NCI-H2227 treated with DMSO at 0.1 percent for 48 hours (cell line): ENCODE results near the gene RSPO3.
"Not testable (repeated sequence)": the region's sequence is repeated elsewhere in the genome, so short reads cannot be mapped to it uniquely, and the experiment has no call there.

Experiments used
- DNase-seq: peaks from one replicate; lab custom pipeline; 2025; lab: John Stamatoyannopoulos, UW

RSPO3 gene, protein sequence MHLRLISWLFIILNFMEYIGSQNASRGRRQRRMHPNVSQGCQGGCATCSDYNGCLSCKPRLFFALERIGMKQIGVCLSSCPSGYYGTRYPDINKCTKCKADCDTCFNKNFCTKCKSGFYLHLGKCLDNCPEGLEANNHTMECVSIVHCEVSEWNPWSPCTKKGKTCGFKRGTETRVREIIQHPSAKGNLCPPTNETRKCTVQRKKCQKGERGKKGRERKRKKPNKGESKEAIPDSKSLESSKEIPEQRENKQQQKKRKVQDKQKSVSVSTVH

DNA sequence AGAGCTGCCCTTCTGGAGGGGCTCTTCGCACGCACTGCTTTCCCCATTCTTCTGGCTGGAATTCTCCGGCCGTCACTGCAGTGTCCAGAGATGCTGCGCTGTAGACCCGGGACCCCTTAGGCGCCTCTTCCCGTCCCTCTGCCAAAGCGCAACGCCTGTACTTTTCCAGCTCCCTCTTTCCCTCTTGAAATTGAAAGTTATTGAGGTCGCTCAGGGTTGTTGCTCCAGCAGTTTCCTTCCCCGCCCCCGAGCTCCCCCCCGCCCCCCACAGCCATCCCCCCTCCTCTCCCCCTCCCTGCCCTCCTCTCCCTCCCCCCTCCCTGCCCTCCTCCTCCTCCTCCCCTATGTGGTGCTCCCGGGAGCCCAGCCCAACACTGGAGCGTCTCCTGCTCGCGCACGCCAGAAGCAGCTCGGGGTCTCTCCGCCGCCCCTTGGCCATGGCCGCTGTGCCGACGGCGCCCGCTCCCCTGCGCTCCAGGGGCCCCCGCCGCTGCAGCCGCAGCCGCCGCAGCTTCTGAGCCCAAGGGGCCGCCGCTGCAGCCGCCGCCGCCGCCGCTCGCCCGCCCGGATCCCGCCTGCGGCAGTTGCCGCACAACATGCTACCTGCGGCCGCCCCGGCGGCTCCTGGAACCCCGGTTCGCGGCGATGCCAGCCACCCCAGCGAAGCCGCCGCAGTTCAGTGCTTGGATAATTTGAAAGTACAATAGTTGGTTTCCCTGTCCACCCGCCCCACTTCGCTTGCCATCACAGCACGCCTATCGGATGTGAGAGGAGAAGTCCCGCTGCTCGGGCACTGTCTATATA lies at the start of gene RSPO3:
RSPO3 (plus strand) TSS at position 374 of the 804 bp plus-strand sequence. CDS start 522 bp downstream, outside the sequence.
- no peak for DNase-seq

DNA sequence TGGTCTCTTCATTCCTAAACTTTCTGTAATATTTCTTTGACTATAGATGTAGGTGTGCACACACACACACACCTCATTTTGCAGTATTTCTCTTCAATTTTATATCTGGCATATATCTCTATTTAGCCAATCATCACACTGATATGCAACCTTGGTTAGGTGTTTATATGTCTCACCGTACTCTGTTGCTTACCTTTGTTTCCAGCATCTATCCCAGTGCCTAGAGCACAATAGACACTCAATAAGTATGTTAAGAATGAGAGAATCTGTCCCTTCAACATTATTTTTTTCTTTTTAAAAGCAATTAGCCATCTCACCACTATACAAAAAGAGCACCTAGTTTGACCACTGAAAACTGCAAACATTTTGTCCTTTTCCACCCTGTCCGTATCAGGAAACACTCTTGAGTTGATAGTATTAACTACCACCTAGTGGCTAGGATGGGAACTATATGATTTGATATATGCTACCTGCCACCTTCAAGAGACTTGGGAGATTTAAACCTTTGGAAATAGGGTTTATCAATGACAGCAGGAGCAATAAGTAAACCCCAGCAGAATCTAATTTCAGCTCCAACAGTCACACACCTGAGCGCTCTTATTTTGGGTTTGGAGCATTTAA lies 48.7 kb upstream of the RSPO3 start:
- DNase-seq, result no peak

DNA sequence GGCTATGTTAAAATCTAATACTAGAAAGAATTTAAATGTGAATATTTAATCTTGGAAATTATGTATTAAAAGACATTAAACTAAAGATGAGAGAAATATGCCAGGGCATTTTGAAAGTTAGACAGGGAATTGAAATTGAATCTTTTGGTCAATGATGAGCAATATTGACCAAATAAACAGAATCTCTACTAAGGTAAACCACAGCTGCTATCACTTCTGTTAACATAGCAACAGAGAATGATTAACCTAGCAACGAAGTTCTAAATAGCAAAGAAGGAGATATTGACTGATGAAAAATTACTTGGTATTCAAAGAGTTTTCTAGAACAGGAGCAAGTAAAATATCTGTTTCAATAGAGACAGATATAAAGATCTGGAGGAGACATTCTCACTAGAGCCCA lies 45.2 kb upstream of the RSPO3 start:
- DNase-seq, result no peak

DNA sequence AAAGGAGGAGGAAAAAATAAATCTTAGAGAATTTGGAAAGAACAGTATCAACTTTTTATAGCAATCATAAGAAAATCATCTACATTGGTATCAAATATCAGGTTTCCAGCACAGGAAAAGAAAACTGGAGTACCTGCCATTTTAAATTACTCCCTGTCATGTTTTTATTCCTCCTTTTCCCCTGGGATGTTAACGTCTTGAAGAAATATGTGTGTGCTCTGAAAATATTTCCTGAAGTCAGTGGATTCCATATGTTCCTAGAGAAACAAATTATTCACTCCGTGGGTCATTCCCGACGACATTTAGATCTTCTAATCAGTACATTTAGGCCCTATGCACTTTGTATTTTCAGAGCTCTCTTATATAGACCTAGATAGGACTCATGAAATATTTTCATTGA lies 42.0 kb upstream of the RSPO3 start:
- no peak for DNase-seq

DNA sequence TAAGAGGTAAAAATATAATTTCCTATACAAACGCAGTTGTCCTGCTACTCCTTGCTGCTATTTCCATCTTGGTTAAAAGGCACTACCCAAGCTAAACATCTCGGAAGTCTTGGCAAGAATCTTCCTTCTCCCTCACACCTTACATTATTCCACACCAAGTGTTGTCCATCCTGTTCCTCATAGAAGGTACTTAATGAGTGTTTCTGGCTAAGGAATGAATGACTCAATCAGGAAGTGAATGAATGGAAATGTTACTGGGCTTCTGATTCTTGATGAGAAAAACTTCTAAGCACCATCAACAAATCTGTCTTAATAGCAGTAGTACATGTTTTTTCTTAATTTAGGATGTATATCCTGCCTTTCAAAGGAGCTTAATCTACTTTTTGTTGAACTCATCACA lies 40.6 kb upstream of the RSPO3 start:
- DNase-seq, result no peak

DNA sequence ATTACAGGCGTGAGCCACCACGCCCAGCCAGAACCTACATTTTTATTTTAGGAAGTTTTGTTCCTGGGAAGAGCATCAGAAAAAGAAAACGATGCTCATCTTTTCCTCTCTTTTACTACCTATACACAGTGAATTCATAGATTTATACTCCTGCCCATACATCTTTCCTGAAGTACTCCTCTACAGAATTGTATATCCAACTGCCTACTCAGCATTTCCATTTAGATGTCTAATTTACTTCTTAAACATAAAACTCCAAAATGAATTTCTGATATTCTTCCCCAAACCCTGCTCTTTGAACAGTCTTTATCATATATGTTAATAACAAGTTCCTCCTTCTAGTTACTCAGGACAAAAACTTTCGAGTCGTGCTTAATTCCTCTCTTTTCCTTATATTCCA lies 39.8 kb upstream of the RSPO3 start:
- no peak for DNase-seq

DNA sequence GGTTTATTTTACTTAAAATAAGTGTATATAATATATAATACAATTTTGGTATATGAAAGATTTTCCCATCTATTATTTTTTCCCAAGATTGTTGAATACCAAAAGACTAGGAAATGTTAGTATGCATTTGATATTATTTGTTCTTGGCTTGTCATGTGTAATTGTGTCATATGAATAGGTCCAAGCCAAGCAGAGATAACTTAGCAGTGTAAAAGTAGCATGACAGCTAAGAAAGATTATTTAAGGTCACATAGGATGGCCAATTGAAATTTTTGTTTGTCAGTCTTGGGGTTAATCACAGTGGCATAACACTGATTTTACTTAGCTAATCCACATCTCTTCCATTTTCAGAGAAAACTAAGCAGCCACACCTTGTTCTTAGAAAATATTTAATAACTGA lies 38.8 kb upstream of the RSPO3 start:
- no peak for DNase-seq

DNA sequence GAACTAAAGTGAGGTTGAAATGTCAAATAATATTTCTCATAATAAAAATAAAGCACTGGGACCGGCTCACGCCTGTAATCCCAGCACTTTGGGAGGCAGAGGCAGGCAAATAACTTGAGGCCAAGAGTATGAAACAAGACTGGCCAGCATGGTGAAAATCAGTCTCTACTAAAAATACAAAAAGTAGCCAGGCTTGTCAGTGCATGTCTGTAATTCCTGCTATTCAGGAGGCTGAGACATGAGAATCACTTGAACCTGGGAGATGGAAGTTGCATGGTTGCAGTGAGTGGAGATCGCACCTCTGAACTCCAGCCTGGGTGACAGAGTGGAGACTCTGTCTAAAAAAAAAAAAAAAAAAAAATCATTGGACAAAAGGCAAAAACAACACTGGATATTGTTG lies 38.4 kb upstream of the RSPO3 start:
- DNase-seq, result no peak

DNA sequence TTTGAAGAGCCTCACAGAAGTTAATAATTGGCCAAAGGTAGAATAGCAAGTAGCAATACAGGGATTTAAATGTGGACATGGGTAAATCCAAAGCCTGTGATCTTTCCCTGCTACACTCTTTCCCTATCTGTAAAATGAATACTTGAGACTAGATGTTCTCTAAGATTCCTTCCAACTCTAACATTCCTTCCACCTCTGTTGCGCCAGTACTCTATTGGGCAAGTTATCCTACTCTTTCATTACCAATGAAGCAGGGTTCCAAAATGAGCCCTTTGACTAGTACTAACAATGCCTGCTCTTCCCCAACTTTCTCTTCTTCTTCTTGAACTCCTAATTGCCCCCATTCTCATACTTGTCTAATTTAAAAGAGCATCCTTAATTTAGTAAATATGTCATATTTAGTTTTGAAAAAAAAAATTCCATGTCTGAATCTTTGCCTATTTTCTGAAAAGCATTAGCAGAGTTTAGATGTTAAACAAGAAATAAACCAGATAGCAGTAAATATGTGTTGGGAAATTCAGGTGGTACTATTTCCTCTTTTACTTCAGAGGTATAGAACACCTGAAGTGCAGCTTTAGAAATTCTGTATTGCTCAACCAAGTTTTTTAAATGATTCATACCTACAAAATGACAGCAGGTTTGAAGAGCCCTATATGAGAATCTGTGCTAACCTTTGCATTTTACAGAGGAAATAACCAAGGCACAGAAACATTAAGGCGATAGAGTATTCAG lies 35.1 kb upstream of the RSPO3 start:
- no peak for DNase-seq

DNA sequence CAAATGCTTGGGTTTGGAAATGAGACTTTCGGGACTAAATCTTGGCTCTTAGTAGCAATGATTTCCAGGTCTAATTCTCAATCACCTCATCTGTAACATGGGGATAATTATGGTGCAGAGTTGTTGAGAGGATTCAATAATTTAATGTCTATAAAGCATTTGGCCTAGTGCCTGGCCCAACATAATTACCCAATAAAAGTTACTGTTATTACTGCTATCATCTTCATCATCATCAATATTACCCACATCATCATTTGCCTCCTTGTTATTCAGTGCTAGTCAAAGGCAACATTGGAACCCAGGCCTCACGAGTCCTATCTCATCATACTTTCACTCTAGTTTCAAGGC lies 34.5 kb upstream of the RSPO3 start:
- no peak for DNase-seq

DNA sequence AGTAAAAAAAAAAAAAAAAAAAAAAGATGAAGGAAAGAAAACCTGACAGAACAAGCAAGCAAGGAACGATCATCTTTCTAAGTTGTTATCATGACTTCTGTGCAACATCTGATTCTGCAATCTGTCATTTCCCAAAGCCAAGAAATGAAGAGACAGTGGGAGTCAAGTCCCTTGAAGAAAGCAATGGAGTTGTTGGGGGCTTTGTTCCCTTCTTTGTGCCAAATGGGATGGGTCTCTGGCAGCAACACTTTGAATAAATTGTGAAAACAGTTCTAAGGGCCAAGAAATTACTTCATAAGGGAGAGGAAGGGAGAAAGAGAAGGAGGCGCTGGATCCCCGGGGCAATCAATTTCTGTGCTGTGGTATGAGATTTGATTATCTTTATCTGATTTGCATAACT lies 33.3 kb upstream of the RSPO3 start:
- DNase-seq, result no peak

DNA sequence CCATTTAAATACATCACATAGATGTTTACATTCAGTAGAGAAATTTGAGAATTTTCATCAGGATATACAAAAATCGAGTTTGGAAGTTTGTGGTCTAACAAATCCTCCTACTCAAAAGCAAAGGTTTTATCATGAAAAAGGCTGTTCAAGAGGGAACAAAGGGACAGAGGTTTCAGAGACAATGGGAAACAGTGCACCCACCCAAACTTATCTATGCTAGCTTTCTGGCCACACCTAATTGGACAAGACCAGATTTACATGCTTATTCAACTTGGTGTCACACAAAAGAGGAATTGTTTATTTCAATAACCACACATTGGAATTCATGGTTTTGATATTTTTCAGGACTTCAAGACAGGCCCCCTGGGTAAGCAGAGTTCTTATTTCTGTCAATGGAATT lies 28.4 kb upstream of the RSPO3 start:
- DNase-seq, result no peak

DNA sequence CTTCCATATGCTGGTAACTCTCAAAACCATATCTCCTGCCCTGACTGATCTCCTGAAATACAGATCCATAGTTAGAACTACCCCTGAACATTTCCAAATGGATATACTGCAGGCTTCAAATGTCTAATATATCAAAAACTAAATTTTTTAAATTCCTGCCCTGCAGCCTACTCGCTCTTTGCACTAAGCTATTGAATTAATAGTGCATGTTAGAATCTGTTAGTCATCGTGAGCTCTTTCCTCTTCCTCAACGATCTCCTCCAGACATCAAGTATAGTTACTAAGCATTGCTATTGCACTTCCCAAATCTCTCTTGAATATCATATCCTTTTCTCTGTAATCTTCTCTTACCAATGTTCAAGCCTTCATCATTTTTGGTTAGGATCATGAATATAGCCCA lies 26.0 kb upstream of the RSPO3 start:
- no peak for DNase-seq

DNA sequence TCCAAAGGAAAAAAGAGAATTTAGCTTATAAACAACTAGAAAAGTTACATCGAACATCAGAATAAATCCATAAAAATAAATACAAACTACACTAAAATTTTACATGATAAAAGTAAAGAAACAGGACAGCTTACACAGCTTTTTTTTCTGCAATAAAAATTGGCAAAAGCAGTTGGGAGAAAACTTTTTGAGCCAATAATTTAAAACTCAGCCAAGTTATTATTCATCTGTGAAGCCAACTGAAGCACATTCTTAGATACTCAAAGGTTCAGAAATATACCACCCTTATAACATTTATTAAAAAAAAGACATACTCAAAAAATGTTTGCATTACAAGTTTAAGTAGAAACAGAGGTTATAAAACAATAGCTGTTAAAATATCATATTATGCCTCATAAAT lies 23.7 kb upstream of the RSPO3 start:
- no peak for DNase-seq

DNA sequence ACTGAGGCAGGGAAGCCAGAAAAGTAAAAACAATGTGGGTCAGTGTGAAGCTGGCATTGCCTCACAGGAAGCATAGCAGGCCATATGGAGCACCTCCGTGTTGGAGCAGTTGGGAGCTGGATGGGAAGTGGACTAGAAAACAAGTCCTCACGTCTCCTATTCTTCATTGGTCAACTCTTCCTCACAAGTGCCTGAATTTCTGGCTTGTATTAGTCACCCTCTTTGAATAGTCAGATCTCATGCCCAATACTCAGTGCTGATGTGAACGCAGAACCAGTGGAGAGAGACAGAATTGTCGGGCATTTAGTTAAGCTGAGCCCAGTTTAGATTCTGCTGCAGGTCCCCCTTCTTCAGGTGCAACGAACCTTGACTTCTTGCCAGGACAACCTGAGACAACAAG lies 22.3 kb upstream of the RSPO3 start:
- DNase-seq, result no peak

DNA sequence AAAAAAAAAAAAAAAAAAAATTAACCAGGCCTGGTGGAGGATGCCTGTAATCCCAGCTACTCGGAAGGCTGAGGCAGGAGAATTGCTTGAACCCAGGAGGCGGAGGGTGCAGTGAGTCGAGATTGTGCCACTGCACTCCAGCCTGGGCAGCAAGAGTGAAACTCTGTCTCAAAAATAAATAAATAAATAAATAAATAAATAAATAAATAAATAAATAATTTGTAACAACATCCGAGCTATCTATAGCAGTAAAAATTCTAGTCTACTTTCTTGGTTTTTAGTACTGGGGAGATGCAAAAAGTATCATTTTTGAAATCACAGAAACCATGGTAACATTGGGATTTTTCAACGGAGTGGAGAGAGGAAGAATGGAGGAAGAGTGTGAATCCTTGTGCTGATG lies 21.0 kb upstream of the RSPO3 start:
- DNase-seq, result not testable (repeated sequence)

DNA sequence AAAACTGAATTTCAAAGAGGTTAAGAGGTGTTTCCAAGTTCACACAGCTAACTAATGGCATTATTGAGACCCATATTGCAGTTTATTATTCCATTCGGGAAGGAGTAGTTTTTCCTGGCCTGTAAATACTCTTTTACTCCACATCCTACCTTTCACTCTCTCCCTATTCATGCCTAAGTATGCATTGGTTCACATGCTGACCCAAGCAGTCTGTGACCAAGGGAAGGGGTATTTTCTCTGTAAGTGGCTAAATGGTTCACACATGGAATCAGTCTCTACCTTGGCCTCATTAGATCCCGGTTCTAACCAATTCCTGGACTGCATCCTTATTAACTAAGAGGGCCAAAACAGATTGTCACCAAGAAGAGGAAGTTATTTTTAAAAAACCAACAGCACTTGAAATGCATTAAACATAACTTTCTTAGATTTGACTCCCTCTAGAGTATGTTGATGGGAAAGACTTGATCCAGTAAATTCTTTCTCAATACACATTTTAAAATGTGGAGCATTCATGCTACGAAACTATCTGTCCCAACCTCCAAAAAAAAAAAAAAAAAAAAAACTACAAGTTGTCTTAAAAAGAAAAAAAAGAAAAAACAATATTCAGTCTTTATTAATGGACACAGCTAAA lies 17.8 kb upstream of the RSPO3 start:
- DNase-seq, result no peak

DNA sequence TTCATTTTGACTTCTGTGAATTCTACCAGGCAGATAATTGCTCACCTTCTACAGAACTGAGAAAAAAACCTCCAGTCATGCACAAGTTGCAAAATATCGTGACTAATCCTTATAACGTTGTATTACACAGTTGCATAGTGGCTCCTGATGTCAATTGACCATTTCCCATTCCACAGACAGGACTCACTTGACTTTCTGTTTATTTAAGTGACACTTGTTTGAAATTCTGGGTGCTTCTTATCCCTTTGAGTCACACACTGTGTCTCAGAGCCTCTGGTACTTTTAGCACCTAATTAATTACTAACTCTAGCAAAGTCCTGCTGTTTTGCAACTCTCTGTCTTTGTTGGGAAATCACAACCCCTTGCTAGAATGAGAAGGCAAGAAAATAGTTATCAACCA lies 16.2 kb upstream of the RSPO3 start:
- no peak for DNase-seq

DNA sequence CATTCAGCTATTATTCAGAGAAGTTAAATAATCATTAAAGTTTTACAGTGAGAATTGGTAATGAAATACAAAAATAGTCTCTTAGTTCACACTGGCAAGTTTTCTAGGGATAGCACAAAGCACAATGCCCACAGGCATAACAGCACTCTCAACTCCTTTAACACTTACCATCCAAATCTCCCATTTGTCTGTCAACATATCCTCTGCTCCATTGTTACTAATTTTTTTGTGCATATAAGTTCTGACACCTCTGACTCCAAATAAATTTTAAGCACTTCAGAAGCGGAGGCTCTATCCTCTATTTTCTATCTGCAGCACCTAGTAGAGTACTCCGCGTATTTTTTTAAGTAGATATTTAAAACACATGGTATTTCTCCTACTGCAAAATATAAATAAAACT lies 15.6 kb upstream of the RSPO3 start:
- no peak for DNase-seq

DNA sequence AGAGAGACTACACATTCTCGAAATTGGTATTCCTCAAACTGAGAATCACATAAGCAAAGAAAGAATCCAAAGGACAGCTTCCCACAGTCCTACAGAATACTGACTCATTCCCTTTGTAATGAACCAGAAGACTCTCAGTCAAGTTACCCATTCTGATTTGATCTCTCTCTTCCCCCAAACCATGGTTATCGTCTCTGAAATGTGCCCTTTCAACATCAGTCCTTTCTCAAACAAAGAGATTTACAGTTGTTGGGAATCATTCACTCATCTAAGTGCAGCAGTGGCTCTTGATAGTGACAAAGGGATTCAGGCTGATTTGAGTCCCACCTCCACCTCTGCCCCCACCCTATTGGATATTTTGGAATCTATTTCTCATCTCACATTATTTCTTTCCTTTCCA lies 15.0 kb upstream of the RSPO3 start:
- no peak for DNase-seq

DNA sequence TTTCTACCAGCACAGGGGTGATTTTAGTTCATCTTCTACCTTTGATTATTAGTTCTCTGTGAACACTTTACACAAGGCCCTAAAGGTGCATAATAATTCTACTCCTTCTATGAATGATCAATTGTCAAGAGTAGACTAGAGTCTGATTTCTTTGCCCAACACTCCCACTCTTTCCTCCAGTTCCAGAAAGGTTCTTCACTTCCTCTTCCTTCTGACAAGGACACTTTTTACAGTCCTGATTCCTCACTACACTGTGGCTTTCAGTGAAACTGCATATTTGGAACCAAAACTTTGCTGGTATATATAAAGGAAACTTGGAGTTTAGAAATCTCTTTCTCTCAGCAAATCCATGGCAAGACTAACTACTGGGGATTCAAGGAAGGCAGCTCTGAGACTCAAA lies 10.6 kb upstream of the RSPO3 start:
- DNase-seq, result no peak

DNA sequence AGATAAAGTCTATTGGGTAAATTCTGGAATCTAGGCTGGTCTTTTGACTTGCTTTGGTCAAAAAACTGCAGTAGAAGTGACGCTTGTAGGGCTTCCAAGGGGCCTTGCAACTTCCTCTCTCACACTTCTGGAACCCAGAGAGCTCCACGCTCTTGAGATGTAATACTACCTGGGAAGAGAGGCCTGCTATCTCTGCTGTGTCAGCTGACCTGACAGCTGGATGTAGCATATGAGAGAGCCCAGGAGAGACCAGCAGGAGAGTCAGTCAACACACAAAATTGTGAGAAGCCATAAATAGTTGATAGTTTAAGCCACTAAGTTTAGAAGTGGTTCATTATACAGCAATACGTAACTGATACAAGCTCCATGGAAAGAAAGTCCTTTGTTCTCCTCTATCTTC lies 7.8 kb upstream of the RSPO3 start:
- DNase-seq, result no peak
